HepG2 (cell line): ENCODE measurements around the gene CCT4. TPM values are rescaled to one million over a fixed set of nuclear protein-coding genes. Genes with fewer than 3 reads are reported as not detected.
A peak's percentile ranks its signal among the peaks of the same experiment; 100 is the strongest.

Experiments used
- ARID5B ChIP-seq: IDR thresholded peaks from 2 replicates; pipeline ENCODE4 v1.4.0; 2020; ENCODE audit warnings: mild to moderate bottlenecking, missing genetic modification reagents
- DMTF1 ChIP-seq: sonication (generic); formaldehyde crosslinking; IDR thresholded peaks from 2 replicates; pipeline ENCODE4 v1.4.0; 2020; ENCODE audit warnings: mild to moderate bottlenecking, missing genetic modification reagents
- HHEX ChIP-seq: IDR thresholded peaks from 2 replicates; pipeline ENCODE4 v1.6.1; 2016; ENCODE audit warnings: control low read depth
- HNF4A ChIP-seq: sonication (generic); formaldehyde crosslinking; IDR thresholded peaks from 2 replicates; pipeline ENCODE4 v1.4.0; 2020; ENCODE audit warnings: missing genetic modification reagents
- HOMEZ ChIP-seq: IDR thresholded peaks from 2 replicates; pipeline ENCODE4 v1.6.1; 2016; ENCODE audit warnings: low read depth
- IKZF4 ChIP-seq: sonication (generic); formaldehyde crosslinking; IDR thresholded peaks from 2 replicates; pipeline ENCODE4 v1.5.1; 2020; ENCODE audit warnings: borderline replicate concordance, mild to moderate bottlenecking, low read depth, missing genetic modification reagents; ENCODE audit errors: not compliant biosample characterization
- NFE2 ChIP-seq: sonication (generic); formaldehyde crosslinking; IDR thresholded peaks from 2 replicates; pipeline ENCODE4 v1.4.0; 2020; ENCODE audit warnings: missing genetic modification reagents
- NFIC ChIP-seq: IDR thresholded peaks from 2 replicates; pipeline ENCODE4 v1.6.1; 2012; ENCODE audit warnings: mild to moderate bottlenecking, low read length, inconsistent platforms
- NKX3-1 ChIP-seq: sonication (generic); formaldehyde crosslinking; IDR thresholded peaks from 2 replicates; pipeline ENCODE4 v1.5.0; 2020; ENCODE audit warnings: missing genetic modification reagents
- POLR2G ChIP-seq: fragments of 200-400 bp; formaldehyde crosslinking; IDR thresholded peaks from 2 replicates; pipeline ENCODE4 v1.6.1; 2018; ENCODE audit warnings: mild to moderate bottlenecking, low read depth, low read length, moderate library complexity
- SMC3 ChIP-seq: IDR thresholded peaks from 2 replicates; pipeline ENCODE4 v1.6.1; 2011; ENCODE audit warnings: low read length, improper control_type of control experiment
- ZKSCAN1 ChIP-seq: fragments of 150-350 bp; IDR thresholded peaks from 2 replicates; pipeline ENCODE4 v1.6.1; 2014; ENCODE audit warnings: low read length
- ZNF709 ChIP-seq: sonication (generic); formaldehyde crosslinking; IDR thresholded peaks from 2 replicates; pipeline ENCODE4 v1.5.0; 2020; ENCODE audit warnings: mild to moderate bottlenecking, missing genetic modification reagents
- ZXDC ChIP-seq: sonication (generic); formaldehyde crosslinking; IDR thresholded peaks from 2 replicates; pipeline ENCODE4 v1.5.0; 2020; ENCODE audit warnings: mild to moderate bottlenecking, missing genetic modification reagents
- polyA plus RNA-seq, 8 experiments: library from polyadenylated mRNA; depleted of rRNA in 3 of 8; stranded (reverse) in 7 of 8; unstranded in 1 of 8; fragments of >200 nt; fragmentation: Illumina TruSeq in 4 of 8; extraction: Trizol in 4 of 8; gene quantifications; 2 replicates each; pipeline versions ENCODE4 v1.2.1 to v1.2.3, GENCODE V29; 2011 to 2016; ENCODE audit warnings: low read depth in 4 of 8, missing spikeins in 1 of 8, mixed read lengths in 1 of 8; ENCODE audit not compliant: insufficient read depth in 1 of 8
- total RNA-seq, 5 experiments: library from RNA; depleted of rRNA; stranded (reverse); fragments of >200 nt; fragmentation: Illumina TruSeq; extraction: Trizol; gene quantifications; 2 replicates each; pipeline ENCODE4 v1.2.3, GENCODE V29; 2016; ENCODE audit warnings: low read depth in 1 of 5
- TF ChIP-seq, protein P1 (sequence below): sonication (generic); formaldehyde crosslinking; IDR thresholded peaks from 2 replicates; pipeline ENCODE4 v1.8.1; 2022; ENCODE audit warnings: mild to moderate bottlenecking, missing genetic modification reagents
- TF ChIP-seq, protein P2 (sequence below): sonication (generic); formaldehyde crosslinking; IDR thresholded peaks from 2 replicates; pipeline ENCODE4 v1.4.0; 2020; ENCODE audit warnings: mild to moderate bottlenecking, missing genetic modification reagents, borderline replicate concordance

CCT4 gene
- total and polyA plus RNA-seq, 2 of the 13 experiments (the other 11 are each of a cell fraction or from before 2014, with no cell fraction given): 138 to 340 TPM

DNA sequence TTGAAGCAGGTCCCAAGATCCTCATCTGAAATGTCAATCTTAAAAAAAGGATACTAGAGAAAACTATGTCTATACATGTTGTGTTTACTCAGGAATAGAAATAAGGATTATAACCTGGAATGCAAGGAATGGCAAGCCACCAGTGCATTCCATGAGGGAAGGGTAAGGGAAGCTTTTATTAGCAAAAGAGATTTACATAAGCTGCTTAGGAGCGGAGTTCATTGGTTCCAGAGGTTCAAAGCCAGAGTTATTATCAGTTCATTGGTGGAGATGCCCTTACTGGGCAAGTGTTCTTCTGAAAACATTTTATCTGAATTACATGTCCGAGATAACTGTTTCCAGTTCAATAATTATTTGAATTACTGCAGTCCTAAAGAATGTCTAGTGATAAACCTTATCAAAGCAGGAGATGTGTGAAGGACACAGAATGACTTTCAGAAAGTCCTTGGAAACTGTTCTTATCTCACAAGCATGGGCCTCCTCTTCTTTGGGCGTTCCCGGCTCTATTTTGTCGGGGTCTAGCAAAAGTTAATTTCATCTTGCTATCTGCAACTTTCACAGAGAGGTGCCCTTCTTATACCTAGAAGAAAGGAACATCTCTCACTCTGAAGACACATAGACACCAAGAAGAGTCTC lies 40.5 kb upstream of the CCT4 start (continued):
- TF ChIP-seq ARID5B (CRISPR knock-in tag) (peak; percentile 16; the same call in 1 of the 2 replicates), HNF4A (CRISPR knock-in tag) (peak; percentile 21; the same call in 1 of the 2 replicates), NFE2 (CRISPR knock-in tag) (no peak), POLR2G (no peak), ZXDC (no peak), HHEX (no peak), NKX3-1 (CRISPR knock-in tag) (no peak), IKZF4 (no peak), ZKSCAN1 (no peak), DMTF1 (CRISPR knock-in tag) (no peak), SMC3 (no peak), HOMEZ (peak; percentile 14; the same call in 1 of the 2 replicates), ZNF709 (CRISPR knock-in tag) (no peak), NFIC (no peak)
- TF ChIP-seq, protein P1, sequence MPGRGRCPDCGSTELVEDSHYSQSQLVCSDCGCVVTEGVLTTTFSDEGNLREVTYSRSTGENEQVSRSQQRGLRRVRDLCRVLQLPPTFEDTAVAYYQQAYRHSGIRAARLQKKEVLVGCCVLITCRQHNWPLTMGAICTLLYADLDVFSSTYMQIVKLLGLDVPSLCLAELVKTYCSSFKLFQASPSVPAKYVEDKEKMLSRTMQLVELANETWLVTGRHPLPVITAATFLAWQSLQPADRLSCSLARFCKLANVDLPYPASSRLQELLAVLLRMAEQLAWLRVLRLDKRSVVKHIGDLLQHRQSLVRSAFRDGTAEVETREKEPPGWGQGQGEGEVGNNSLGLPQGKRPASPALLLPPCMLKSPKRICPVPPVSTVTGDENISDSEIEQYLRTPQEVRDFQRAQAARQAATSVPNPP (CRISPR knock-in tag): no peak
- TF ChIP-seq, protein P2, sequence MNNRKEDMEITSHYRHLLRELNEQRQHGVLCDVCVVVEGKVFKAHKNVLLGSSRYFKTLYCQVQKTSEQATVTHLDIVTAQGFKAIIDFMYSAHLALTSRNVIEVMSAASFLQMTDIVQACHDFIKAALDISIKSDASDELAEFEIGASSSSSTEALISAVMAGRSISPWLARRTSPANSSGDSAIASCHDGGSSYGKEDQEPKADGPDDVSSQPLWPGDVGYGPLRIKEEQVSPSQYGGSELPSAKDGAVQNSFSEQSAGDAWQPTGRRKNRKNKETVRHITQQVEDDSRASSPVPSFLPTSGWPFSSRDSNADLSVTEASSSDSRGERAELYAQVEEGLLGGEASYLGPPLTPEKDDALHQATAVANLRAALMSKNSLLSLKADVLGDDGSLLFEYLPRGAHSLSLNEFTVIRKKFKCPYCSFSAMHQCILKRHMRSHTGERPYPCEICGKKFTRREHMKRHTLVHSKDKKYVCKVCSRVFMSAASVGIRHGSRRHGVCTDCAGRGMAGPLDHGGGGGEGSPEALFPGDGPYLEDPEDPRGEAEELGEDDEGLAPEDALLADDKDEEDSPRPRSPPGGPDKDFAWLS: no peak
